DOHH2 (cell line): ENCODE data around the gene SRP68.

Source experiments
- H3F3A ChIP-seq: fragments of 200-600 bp; sonication (generic), shearing (Covaris generic); 2 replicates; pipeline ENCODE4 v1.6.0; 2016; ENCODE audit warnings: antibody characterized with exemption, mild to moderate bottlenecking; ENCODE audit not compliant: control insufficient read depth, insufficient read depth
- H3K27ac ChIP-seq: fragments of 200-600 bp; sonication (generic); 2 replicates; pipeline ENCODE4 v1.5.1; 2014; ENCODE audit warnings: low read depth, mild to moderate bottlenecking, low read length, moderate library complexity
- H3K27me3 ChIP-seq: fragments of 200-600 bp; sonication (generic); 2 replicates; pipeline ENCODE4 v1.6.1; 2014; ENCODE audit warnings: mild to moderate bottlenecking, low read length, mixed read lengths; ENCODE audit not compliant: control insufficient read depth
- H3K36me3 ChIP-seq: fragments of 200-600 bp; sonication (generic); 2 replicates; pipeline ENCODE4 v1.6.1; 2014; ENCODE audit warnings: mild to moderate bottlenecking, low read length, moderate library complexity, mixed read lengths; ENCODE audit not compliant: control insufficient read depth
- H3K4me1 ChIP-seq: fragments of 200-600 bp; sonication (generic); 2 replicates; pipeline ENCODE4 v1.6.1; 2014; ENCODE audit warnings: mild to moderate bottlenecking, low read length, mixed read lengths; ENCODE audit not compliant: control insufficient read depth
- H3K4me2 ChIP-seq: fragments of 200-600 bp; sonication (generic); 2 replicates; pipeline ENCODE4 v1.6.0; 2014; ENCODE audit warnings: mild to moderate bottlenecking, low read length, moderate library complexity
- H3K4me3 ChIP-seq: fragments of 200-600 bp; sonication (generic); 2 replicates; pipeline ENCODE4 v1.5.1; 2014; ENCODE audit warnings: mild to moderate bottlenecking, low read length, mixed read lengths
- H3K79me2 ChIP-seq: fragments of 200-600 bp; sonication (generic); 2 replicates; pipeline ENCODE4 v1.6.1; 2014; ENCODE audit warnings: mild to moderate bottlenecking, low read length, mixed read lengths; ENCODE audit not compliant: control insufficient read depth
- H3K9me2 ChIP-seq: fragments of 200-600 bp; sonication (generic); replicated peaks from 2 replicates; pipeline ENCODE4 v1.6.1; 2014; ENCODE audit warnings: mild to moderate bottlenecking, low read length, mixed read lengths; ENCODE audit not compliant: control insufficient read depth
- H3K9me3 ChIP-seq: fragments of 200-600 bp; sonication (generic); 2 replicates; pipeline ENCODE4 v1.6.1; 2014; ENCODE audit warnings: antibody characterized with exemption, low read length, mixed read lengths; ENCODE audit not compliant: control insufficient read depth, insufficient read depth
- H4K20me1 ChIP-seq: fragments of 200-600 bp; sonication (generic); 2 replicates; pipeline ENCODE4 v1.6.0; 2014; ENCODE audit warnings: low read depth, mild to moderate bottlenecking, antibody characterized with exemption, low read length, moderate library complexity; ENCODE audit not compliant: control insufficient read depth, insufficient read depth
- CTCF ChIP-seq: fragments of 200-600 bp; sonication (generic); IDR thresholded peaks from one replicate; pipeline ENCODE4 v1.5.1; 2014; ENCODE audit warnings: antibody characterized with exemption, mild to moderate bottlenecking, low read depth, low read length; ENCODE audit not compliant: poor library complexity, severe bottlenecking
- EZH2phosphoT487 ChIP-seq: fragments of 200-600 bp; sonication (generic); IDR thresholded peaks from 2 replicates; pipeline ENCODE4 v1.6.1; 2017; ENCODE audit warnings: borderline replicate concordance, mild to moderate bottlenecking, antibody characterized with exemption, low read length, moderate library complexity, mixed read lengths

SRP68 gene

DNA sequence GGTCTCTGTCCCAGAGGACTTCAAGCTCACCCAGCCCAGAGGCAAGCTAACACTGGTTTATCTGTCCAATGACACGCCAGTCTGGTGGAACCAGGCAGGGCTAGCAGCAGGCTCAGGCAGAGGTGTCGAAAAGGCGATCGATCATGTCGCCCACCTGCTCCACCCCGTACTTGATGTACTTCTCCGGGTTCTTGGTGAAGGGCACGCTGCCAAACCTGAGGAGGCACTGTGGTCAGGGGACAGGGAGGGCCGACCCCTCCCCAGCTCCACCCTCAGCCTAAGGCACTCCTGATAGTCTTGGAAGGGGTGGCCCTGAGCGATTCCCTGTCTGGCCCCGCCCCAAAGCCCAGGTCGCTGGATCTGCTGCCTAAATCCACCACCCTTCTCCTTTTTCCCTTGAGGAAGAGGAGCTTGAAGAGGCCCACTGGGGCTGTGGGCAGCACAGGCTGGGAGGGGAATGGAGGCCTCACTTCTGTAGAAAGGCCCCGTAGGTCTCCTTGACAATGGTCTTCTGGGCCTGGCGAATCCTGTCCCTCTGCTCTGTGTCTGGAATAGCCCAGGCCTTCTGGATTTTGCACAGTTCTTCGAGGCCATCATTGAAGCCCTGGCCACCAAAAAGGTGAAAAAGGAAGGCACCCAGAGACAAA, 11.3 kb upstream of the SRP68 start:
- no peaks in the 10 kb centered on the region for H3K9me2 ChIP-seq
- no peak overlapping the region for H3K4me2 ChIP-seq
- no peaks in the 10 kb centered on the region for H4K20me1 ChIP-seq
- no peak for TF ChIP-seq CTCF
- no peak for TF ChIP-seq EZH2phosphoT487
- H3K4me3 ChIP-seq: no peak overlapping the region
- H3K36me3 ChIP-seq: peaks cover 24% of the 10 kb centered on the region
- H3K79me2 ChIP-seq: no peaks in the 10 kb centered on the region
- H3K27ac ChIP-seq: no peak overlapping the region
- no peaks in the 10 kb centered on the region for H3K9me3 ChIP-seq
- H3K27me3 ChIP-seq: peaks cover 6% of the 10 kb centered on the region; the same call in 1 of the 2 replicates
- no peaks in the 10 kb centered on the region for H3F3A ChIP-seq
- no peaks in the 10 kb centered on the region for H3K4me1 ChIP-seq

- H3K4me3 ChIP-seq: no peak overlapping the region
- no peaks in the 10 kb centered on the region for H4K20me1 ChIP-seq
- TF ChIP-seq EZH2phosphoT487 (no peak), CTCF (no peak)
- no peak overlapping the region for H3K27ac ChIP-seq
- H3K36me3 ChIP-seq: peaks cover 24% of the 10 kb centered on the region
- no peaks in the 10 kb centered on the region for H3K9me3 ChIP-seq
- no peaks in the 10 kb centered on the region for H3K4me1 ChIP-seq
- H3K79me2 ChIP-seq: no peaks in the 10 kb centered on the region
- H3K4me2 ChIP-seq: no peak overlapping the region
- H3F3A ChIP-seq: no peaks in the 10 kb centered on the region
- no peaks in the 10 kb centered on the region for H3K9me2 ChIP-seq
- H3K27me3 ChIP-seq: peaks cover 10% of the 10 kb centered on the region; the same call in 1 of the 2 replicates
Measured at GRCh38 chr17:76082326-76083251, 10.3 kb upstream of the SRP68 start.

GRCh38 chr17:76081295-76082210, 9.2 kb upstream of the SRP68 start:
- Histone ChIP-seq H3K9me3 (no peaks in the 10 kb centered on the region), H3K36me3 (peaks cover 24% of the 10 kb centered on the region), H3K27ac (no peak overlapping the region), H3K4me3 (no peak overlapping the region), H3K4me1 (no peaks in the 10 kb centered on the region), H3K27me3 (peaks cover 19% of the 10 kb centered on the region; the same call in 1 of the 2 replicates), H3K9me2 (no peaks in the 10 kb centered on the region), H3K4me2 (no peak overlapping the region), H3F3A (no peaks in the 10 kb centered on the region), H4K20me1 (no peaks in the 10 kb centered on the region), H3K79me2 (no peaks in the 10 kb centered on the region)
- TF ChIP-seq CTCF: no peak
- TF ChIP-seq EZH2phosphoT487: no peak
